Neural cell (in vitro differentiated cells): ENCODE data around the gene PBX3. TPM values are rescaled to one million over a fixed set of nuclear protein-coding genes. Genes with fewer than 3 reads are reported as not detected.

Source experiments
- H2AFZ ChIP-seq: fragments of 200-600, 300-800 bp; sonication (generic), shearing (Covaris generic); 2 replicates; pipeline ENCODE4 v1.6.0; 2014; ENCODE audit warnings: low read depth, mild to moderate bottlenecking, antibody characterized with exemption, low read length, moderate library complexity
- H3F3A ChIP-seq: fragments of 200-600 bp; shearing (Covaris generic); 2 replicates; pipeline ENCODE4 v1.6.1; 2016; ENCODE audit warnings: mild to moderate bottlenecking, moderate library complexity, mixed read lengths, antibody characterized with exemption, low read length; ENCODE audit not compliant: insufficient read depth, poor library complexity, severe bottlenecking
- H3K27ac ChIP-seq: fragments of 200-600, 300-800 bp; sonication (generic), shearing (Covaris generic); 2 replicates; pipeline ENCODE4 v1.5.1; 2014; ENCODE audit warnings: mild to moderate bottlenecking, low read length, moderate library complexity
- H3K27me3 ChIP-seq: fragments of 300-800, 200-600 bp; sonication (generic), shearing (Covaris generic); 2 replicates; pipeline ENCODE4 v1.6.0; 2014; ENCODE audit warnings: mild to moderate bottlenecking, low read depth, low read length, moderate library complexity; ENCODE audit not compliant: insufficient read depth
- H3K36me3 ChIP-seq: fragments of 300-800, 200-600 bp; sonication (generic), shearing (Covaris generic); 2 replicates; pipeline ENCODE4 v1.5.1; 2014; ENCODE audit warnings: mild to moderate bottlenecking, antibody characterized with exemption, low read length, moderate library complexity; ENCODE audit not compliant: insufficient read depth
- H3K4me2 ChIP-seq: fragments of 300-800, 200-600 bp; sonication (generic), shearing (Covaris generic); 2 replicates; pipeline ENCODE4 v1.6.0; 2014; ENCODE audit warnings: mild to moderate bottlenecking, low read length
- H3K4me3 ChIP-seq: fragments of 300-800, 200-600 bp; sonication (generic), shearing (Covaris generic); 2 replicates; pipeline ENCODE4 v1.5.1; 2014; ENCODE audit warnings: mild to moderate bottlenecking, low read length, moderate library complexity
- H3K79me2 ChIP-seq: fragments of 200-600 bp; shearing (Covaris generic); replicated peaks from 2 replicates; pipeline ENCODE4 v1.6.0; 2014; ENCODE audit warnings: mild to moderate bottlenecking, low read length, moderate library complexity; ENCODE audit not compliant: insufficient read depth
- H3K9ac ChIP-seq: fragments of 300-800, 200-600 bp; sonication (generic), shearing (Covaris generic); 2 replicates; pipeline ENCODE4 v1.6.1; 2016; ENCODE audit warnings: mild to moderate bottlenecking, low read length, mixed read lengths
- H3K9me2 ChIP-seq: fragments of 200-600 bp; shearing (Covaris generic); 2 replicates; pipeline ENCODE4 v1.6.1; 2016; ENCODE audit warnings: mild to moderate bottlenecking, low read length, mixed read lengths; ENCODE audit not compliant: insufficient read depth
- H3K9me3 ChIP-seq: fragments of 200-600, 300-800 bp; sonication (generic), shearing (Covaris generic); 2 replicates; pipeline ENCODE4 v1.6.1; 2016; ENCODE audit warnings: mild to moderate bottlenecking, mixed run types, low read length, moderate library complexity, mixed read lengths
- H4K20me1 ChIP-seq: fragments of 200-600 bp; shearing (Covaris generic); 2 replicates; pipeline ENCODE4 v1.6.1; 2016; ENCODE audit warnings: mild to moderate bottlenecking, mixed run types; ENCODE audit not compliant: insufficient read depth
- CTCF ChIP-seq: fragments of 450-650 bp; IDR thresholded peaks from 2 replicates; pipeline ENCODE4 v1.5.1; 2014; ENCODE audit warnings: antibody characterized with exemption, mild to moderate bottlenecking, moderate library complexity; ENCODE audit not compliant: poor library complexity, severe bottlenecking
- EP300 ChIP-seq: fragments of 450-650 bp; conservative IDR thresholded peaks from 2 replicates; pipeline ENCODE4 v1.6.1; 2014; ENCODE audit warnings: antibody characterized with exemption, mild to moderate bottlenecking, moderate library complexity; ENCODE audit not compliant: poor library complexity, severe bottlenecking
- EZH2 ChIP-seq: fragments of 200-600, 300-800 bp; shearing (Covaris generic), sonication (generic); IDR thresholded peaks from 2 replicates; pipeline ENCODE4 v1.6.1; 2014; ENCODE audit warnings: antibody characterized with exemption, low read length, borderline replicate concordance, mild to moderate bottlenecking; ENCODE audit not compliant: insufficient read depth, poor library complexity, severe bottlenecking
- MXI1 ChIP-seq: fragments of 450-650 bp; conservative IDR thresholded peaks from 2 replicates; pipeline ENCODE4 v1.6.1; 2014; ENCODE audit warnings: antibody characterized with exemption, mild to moderate bottlenecking; ENCODE audit not compliant: poor library complexity, severe bottlenecking
- POLR2AphosphoS5 ChIP-seq: IDR thresholded peaks from 2 replicates; pipeline ENCODE4 v1.6.1; 2012
- RAD21 ChIP-seq: fragments of 450-650 bp; conservative IDR thresholded peaks from 2 replicates; pipeline ENCODE4 v1.6.1; 2014; ENCODE audit warnings: antibody characterized with exemption, mild to moderate bottlenecking, moderate library complexity
- SMC3 ChIP-seq: fragments of 450-650 bp; conservative IDR thresholded peaks from 2 replicates; pipeline ENCODE4 v1.6.1; 2014; ENCODE audit warnings: antibody characterized with exemption, mild to moderate bottlenecking, moderate library complexity; ENCODE audit not compliant: poor library complexity
- TAF1 ChIP-seq: IDR thresholded peaks from 2 replicates; pipeline ENCODE4 v1.6.1; 2012; ENCODE audit warnings: low read depth
- polyA plus RNA-seq: library from polyadenylated mRNA; depleted of rRNA; stranded (reverse); fragments of >200 nt; gene quantifications from 2 replicates; pipeline ENCODE4 v1.2.3, GENCODE V29; 2014
- TF ChIP-seq, protein P1 (sequence below): IDR thresholded peaks from 2 replicates; pipeline ENCODE4 v1.6.1; 2012; ENCODE audit warnings: borderline replicate concordance

PBX3 gene
- polyA plus RNA-seq, 1 donor from 2014 or later: 398 TPM

GRCh38 chr9:125956102-125956501 is 208.9 kb downstream of the PBX3 start:
- Histone ChIP-seq H3K27me3 (no peaks in the 10 kb centered on the region), H3K4me2 (no peak overlapping the region), H3K9me2 (no peaks in the 10 kb centered on the region), H3K36me3 (peaks cover 4% of the 10 kb centered on the region), H3K9ac (no peak overlapping the region), H3F3A (no peaks in the 10 kb centered on the region), H2AFZ (no peak overlapping the region), H4K20me1 (no peaks in the 10 kb centered on the region), H3K79me2 (peaks cover 3% of the 10 kb centered on the region), H3K9me3 (no peaks in the 10 kb centered on the region), H3K4me3 (no peak overlapping the region), H3K27ac (no peak overlapping the region)
- TF ChIP-seq EP300: no peak
- no peak for TF ChIP-seq MXI1
- TF ChIP-seq RAD21: no peak

DNA sequence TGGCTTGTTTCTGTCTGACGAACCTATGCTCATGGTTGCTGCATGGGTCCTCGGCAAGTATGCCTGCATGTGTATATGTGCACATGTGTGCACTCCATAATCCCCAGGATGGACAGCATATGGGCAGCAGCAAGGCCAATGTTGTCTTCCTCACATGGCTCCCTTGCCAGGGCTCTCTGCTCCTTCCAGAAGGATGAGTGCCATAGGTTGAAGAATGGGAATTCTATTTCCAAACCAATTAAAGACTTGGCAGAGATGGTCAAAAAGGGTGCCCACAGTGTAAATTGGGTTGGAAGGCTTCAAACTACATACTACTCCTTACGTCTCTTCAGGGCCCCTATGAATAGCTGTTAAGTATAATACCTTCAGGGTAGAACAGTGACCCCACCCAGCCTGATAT is 212.1 kb downstream of the PBX3 start:
- no peaks in the 10 kb centered on the region for H3K27me3 ChIP-seq
- no peak overlapping the region for H3K4me2 ChIP-seq
- H3K79me2 ChIP-seq: no peaks in the 10 kb centered on the region
- no peak overlapping the region for H3K27ac ChIP-seq
- no peak for TF ChIP-seq EZH2
- TF ChIP-seq POLR2AphosphoS5: no peak
- TF ChIP-seq EP300: no peak
- TF ChIP-seq, protein P1, sequence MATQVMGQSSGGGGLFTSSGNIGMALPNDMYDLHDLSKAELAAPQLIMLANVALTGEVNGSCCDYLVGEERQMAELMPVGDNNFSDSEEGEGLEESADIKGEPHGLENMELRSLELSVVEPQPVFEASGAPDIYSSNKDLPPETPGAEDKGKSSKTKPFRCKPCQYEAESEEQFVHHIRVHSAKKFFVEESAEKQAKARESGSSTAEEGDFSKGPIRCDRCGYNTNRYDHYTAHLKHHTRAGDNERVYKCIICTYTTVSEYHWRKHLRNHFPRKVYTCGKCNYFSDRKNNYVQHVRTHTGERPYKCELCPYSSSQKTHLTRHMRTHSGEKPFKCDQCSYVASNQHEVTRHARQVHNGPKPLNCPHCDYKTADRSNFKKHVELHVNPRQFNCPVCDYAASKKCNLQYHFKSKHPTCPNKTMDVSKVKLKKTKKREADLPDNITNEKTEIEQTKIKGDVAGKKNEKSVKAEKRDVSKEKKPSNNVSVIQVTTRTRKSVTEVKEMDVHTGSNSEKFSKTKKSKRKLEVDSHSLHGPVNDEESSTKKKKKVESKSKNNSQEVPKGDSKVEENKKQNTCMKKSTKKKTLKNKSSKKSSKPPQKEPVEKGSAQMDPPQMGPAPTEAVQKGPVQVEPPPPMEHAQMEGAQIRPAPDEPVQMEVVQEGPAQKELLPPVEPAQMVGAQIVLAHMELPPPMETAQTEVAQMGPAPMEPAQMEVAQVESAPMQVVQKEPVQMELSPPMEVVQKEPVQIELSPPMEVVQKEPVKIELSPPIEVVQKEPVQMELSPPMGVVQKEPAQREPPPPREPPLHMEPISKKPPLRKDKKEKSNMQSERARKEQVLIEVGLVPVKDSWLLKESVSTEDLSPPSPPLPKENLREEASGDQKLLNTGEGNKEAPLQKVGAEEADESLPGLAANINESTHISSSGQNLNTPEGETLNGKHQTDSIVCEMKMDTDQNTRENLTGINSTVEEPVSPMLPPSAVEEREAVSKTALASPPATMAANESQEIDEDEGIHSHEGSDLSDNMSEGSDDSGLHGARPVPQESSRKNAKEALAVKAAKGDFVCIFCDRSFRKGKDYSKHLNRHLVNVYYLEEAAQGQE: no peak
- no peak for TF ChIP-seq SMC3
- no peak for TF ChIP-seq CTCF
- no peak for TF ChIP-seq RAD21
- TF ChIP-seq MXI1: no peak
- TF ChIP-seq TAF1: no peak
- H3K9me3 ChIP-seq: no peaks in the 10 kb centered on the region
- H2AFZ ChIP-seq: no peak overlapping the region
- H3K9ac ChIP-seq: no peak overlapping the region
- H3K36me3 ChIP-seq: peaks cover 9% of the 10 kb centered on the region
- no peaks in the 10 kb centered on the region for H3K9me2 ChIP-seq
- H3K4me3 ChIP-seq: no peak overlapping the region
- peaks cover 5% of the 10 kb centered on the region for H3F3A ChIP-seq
- H4K20me1 ChIP-seq: no peaks in the 10 kb centered on the region
